CD8-positive, alpha-beta memory T cell (primary cell): ENCODE results near the gene GPR153. TPM values are rescaled to one million over a fixed set of nuclear protein-coding genes. Genes with fewer than 3 reads are reported as not detected.
A peak's percentile ranks its signal among the peaks of the same experiment; 100 is the strongest.

Experiments
- CTCF ChIA-PET: fragments of 350-600 bp; sonication (Branson Sonifier 250); formaldehyde crosslinking; loops from one replicate; lab custom pipeline; 2021; ENCODE audit warnings: antibody characterized with exemption; lab: Charles Lee
- POLR2A ChIA-PET: fragments of 350-600 bp; sonication (Branson Sonifier 250); formaldehyde crosslinking; loops from one replicate; lab custom pipeline; 2021; ENCODE audit warnings: antibody characterized with exemption; lab: Charles Lee
- DNase-seq, 5 donors: peaks; one replicate each; pipeline versions ENCODE4 v3.0.0 to v3.0.0-alpha.2; 2020 to 2022; ENCODE audit warnings: mixed read lengths in 1 of 5
- H3K27ac ChIP-seq: one replicate; pipeline ENCODE4 v1.7.0; 2013; ENCODE audit warnings: low read depth, mild to moderate bottlenecking, low read length, moderate library complexity
- H3K27me3 ChIP-seq: 2 replicates; pipeline ENCODE4 v1.7.0; 2013; ENCODE audit warnings: low read length, mild to moderate bottlenecking; ENCODE audit not compliant: insufficient read depth, poor library complexity, severe bottlenecking
- H3K36me3 ChIP-seq: 2 replicates; pipeline ENCODE4 v1.7.0; 2013; ENCODE audit warnings: mild to moderate bottlenecking, low read length, moderate library complexity; ENCODE audit not compliant: insufficient read depth
- H3K4me1 ChIP-seq: 2 replicates; pipeline ENCODE4 v1.7.0; 2013; ENCODE audit warnings: mild to moderate bottlenecking, low read length, moderate library complexity; ENCODE audit not compliant: insufficient read depth
- H3K4me3 ChIP-seq: 2 replicates; pipeline ENCODE4 v1.7.0; 2013; ENCODE audit warnings: mild to moderate bottlenecking, low read length
- H3K9me3 ChIP-seq: 2 replicates; pipeline ENCODE4 v1.7.0; 2013; ENCODE audit warnings: mild to moderate bottlenecking, low read length
- H3K27ac Mint-ChIP-seq, 8 donors: one replicate each; pipeline ENCODE4 v1.8.0; 2020 to 2021; ENCODE audit warnings: mixed read lengths in 8 of 8, mild to moderate bottlenecking in 6 of 8, inconsistent platforms in 3 of 8, moderate library complexity in 3 of 8
- H3K27me3 Mint-ChIP-seq, 2 donors: one replicate each; pipeline ENCODE4 v1.8.0; 2020 to 2021; ENCODE audit warnings: mixed read lengths in 2 of 2, mild to moderate bottlenecking in 1 of 2, moderate library complexity in 1 of 2
- H3K36me3 Mint-ChIP-seq, 3 donors: one replicate each; pipeline ENCODE4 v1.8.0; 2020 to 2021; ENCODE audit warnings: mixed read lengths in 3 of 3, inconsistent platforms in 1 of 3, mild to moderate bottlenecking in 1 of 3
- H3K4me1 Mint-ChIP-seq, 3 donors: one replicate each; pipeline ENCODE4 v1.8.0; 2020 to 2021; ENCODE audit warnings: mixed read lengths in 3 of 3, inconsistent platforms in 1 of 3, mild to moderate bottlenecking in 1 of 3
- H3K4me3 Mint-ChIP-seq, 7 donors: one replicate each; pipeline ENCODE4 v1.8.0; 2020 to 2021; ENCODE audit warnings: mixed read lengths in 7 of 7, mild to moderate bottlenecking in 6 of 7, moderate library complexity in 4 of 7, inconsistent platforms in 2 of 7
- H3K9me3 Mint-ChIP-seq, 5 donors: one replicate each; pipeline ENCODE4 v1.8.0; 2020 to 2022; ENCODE audit warnings: mixed read lengths in 5 of 5, mild to moderate bottlenecking in 3 of 5, moderate library complexity in 2 of 5, inconsistent platforms in 1 of 5
- polyA plus RNA-seq: library from polyadenylated mRNA; unstranded; fragments of 300-500 nt; fragmentation: Illumina TruSeq; gene quantifications from one replicate; pipeline ENCODE4 v1.2.3, GENCODE V29; 2021
- total RNA-seq, 2 experiments: library from RNA; stranded (reverse); gene quantifications; one replicate each; pipeline ENCODE4 v1.2.3, GENCODE V29; 2021

GPR153 gene
- total and polyA plus RNA-seq, 3 experiments from 2014 or later: 0.39 to 0.66 (median 0.50) TPM

GRCh38 chr1:6301526-6301925 is 40.6 kb upstream of the GPR153 start:
- H3K27me3 ChIP-seq: no peaks in the 10 kb centered on the region
- CTCF ChIA-PET: interaction anchor here (1.6 kb wide), 1 partner anchor 55 kb away, joined by 5 read pairs; no protein-coding TSS in a partner anchor
- no peaks in the 10 kb centered on the region for H3K4me1 Mint-ChIP-seq
- POLR2A ChIA-PET: no interaction called here
- peaks cover 0 to 6% (median 0%) of the 10 kb centered on the region in 3 donors for H3K36me3 Mint-ChIP-seq
- no peaks in the 10 kb centered on the region for H3K36me3 ChIP-seq
- no peaks in the 10 kb centered on the region for H3K4me1 ChIP-seq
- no peaks in the 10 kb centered on the region for H3K9me3 ChIP-seq
- H3K9me3 Mint-ChIP-seq: no peaks in the 10 kb centered on the region
- peak overlapping the region in 1 of 8 donors; percentile 89 for H3K27ac Mint-ChIP-seq
- H3K27me3 Mint-ChIP-seq: peaks cover 0 to 2% of the 10 kb centered on the region in 2 donors
- DNase-seq: no peak
- no peak overlapping the region for H3K4me3 ChIP-seq
- no peak overlapping the region for H3K27ac ChIP-seq
- no peak overlapping the region for H3K4me3 Mint-ChIP-seq

- POLR2A ChIA-PET: no interaction called here
- Mint-ChIP-seq H3K27ac (peak overlapping the region in 1 of 8 donors; percentile 47), H3K36me3 (peaks cover 0 to 6% (median 0%) of the 10 kb centered on the region in 3 donors), H3K9me3 (no peaks in the 10 kb centered on the region), H3K4me3 (no peak overlapping the region), H3K4me1 (peaks cover 0 to 1% (median under 1%) of the 10 kb centered on the region in 3 donors), H3K27me3 (peaks cover 0 to 2% of the 10 kb centered on the region in 2 donors)
- Histone ChIP-seq H3K9me3 (no peaks in the 10 kb centered on the region), H3K4me1 (no peaks in the 10 kb centered on the region), H3K4me3 (no peak overlapping the region), H3K36me3 (no peaks in the 10 kb centered on the region), H3K27ac (no peak overlapping the region), H3K27me3 (no peaks in the 10 kb centered on the region)
- CTCF ChIA-PET: interaction anchor here (1.6 kb wide), 1 partner anchor 54 kb away, joined by 5 read pairs; no protein-coding TSS in a partner anchor
- DNase-seq: no peak
These were observed 39.6 kb upstream of the GPR153 start for GRCh38 chr1:6300342-6301048.

DNA sequence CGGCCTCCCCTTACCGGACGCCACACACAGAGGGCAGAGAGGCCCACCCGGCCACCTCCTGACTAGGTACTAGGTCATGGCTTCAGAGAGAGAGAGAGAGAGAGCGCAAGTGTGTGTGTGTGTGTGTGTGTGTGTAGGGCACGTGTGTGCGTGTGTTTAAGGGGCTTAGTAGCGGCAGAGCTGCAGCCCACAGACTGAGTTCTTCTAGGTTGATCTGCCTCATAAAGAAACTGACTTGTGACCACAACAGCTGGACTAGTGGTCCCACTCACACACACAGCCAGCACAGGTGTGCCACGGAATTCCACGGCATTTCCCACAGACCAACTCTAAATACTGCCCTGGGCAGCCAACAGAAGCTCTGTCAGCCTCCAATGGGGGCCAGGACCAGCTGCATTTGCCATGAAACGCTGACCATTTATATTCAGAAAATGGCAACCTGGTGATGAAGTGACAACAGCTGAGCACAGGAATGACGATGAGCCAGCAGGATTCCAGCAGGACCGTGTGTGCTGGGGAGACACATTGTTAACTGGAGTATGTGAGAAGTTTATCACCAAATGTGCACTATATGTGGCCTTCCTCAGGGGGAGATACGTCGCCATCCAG is 38.8 kb upstream of the GPR153 start:
- no peaks in the 10 kb centered on the region for H3K27me3 ChIP-seq
- ChIA-PET POLR2A (no interaction called here), CTCF (no interaction called here)
- Mint-ChIP-seq H3K9me3 (no peaks in the 10 kb centered on the region), H3K4me1 (peaks cover 3 to 9% (median 6%) of the 10 kb centered on the region in 3 donors), H3K27ac (no peak overlapping the region), H3K27me3 (peaks cover 0 to 2% of the 10 kb centered on the region in 2 donors), H3K4me3 (no peak overlapping the region), H3K36me3 (peaks cover 0 to 6% (median 1%) of the 10 kb centered on the region in 3 donors)
- no peak overlapping the region for H3K27ac ChIP-seq
- no peaks in the 10 kb centered on the region for H3K4me1 ChIP-seq
- no peak overlapping the region for H3K4me3 ChIP-seq
- H3K9me3 ChIP-seq: no peaks in the 10 kb centered on the region
- no peaks in the 10 kb centered on the region for H3K36me3 ChIP-seq
- DNase-seq: no peak

DNA sequence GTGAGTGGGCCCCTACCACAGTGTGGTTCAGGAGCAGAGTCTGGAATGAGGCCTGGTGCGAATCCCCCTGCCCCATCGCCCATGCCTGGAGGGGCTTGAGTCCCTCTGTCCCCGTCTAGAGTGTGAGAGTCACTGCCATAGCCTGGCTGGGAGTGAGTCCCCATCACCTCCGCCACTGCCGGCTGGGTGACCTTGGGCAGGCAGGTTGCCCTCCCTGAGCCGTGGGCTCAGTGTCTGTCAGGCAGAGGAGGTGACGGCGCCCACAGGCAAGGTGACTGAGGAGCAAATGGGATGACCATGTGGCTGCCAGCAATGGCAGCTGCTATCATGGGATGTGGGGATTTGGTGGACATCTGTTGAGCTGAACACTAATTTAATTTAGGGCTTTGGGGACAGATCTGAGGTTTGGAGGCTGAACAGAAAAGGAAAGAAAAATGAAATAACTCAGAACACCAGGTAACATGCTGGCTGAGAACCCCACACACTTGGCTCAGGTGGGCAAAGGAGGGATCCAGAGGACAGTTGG is 38.1 kb upstream of the GPR153 start:
- Mint-ChIP-seq H3K27me3 (peaks cover 0 to 2% of the 10 kb centered on the region in 2 donors), H3K4me3 (no peak overlapping the region), H3K9me3 (no peaks in the 10 kb centered on the region), H3K36me3 (peaks cover under 1 to 7% (median 4%) of the 10 kb centered on the region in 3 donors), H3K27ac (peak overlapping the region in 1 of 8 donors; percentile 75), H3K4me1 (peaks cover 7 to 13% (median 10%) of the 10 kb centered on the region in 3 donors)
- POLR2A ChIA-PET: no interaction called here
- Histone ChIP-seq H3K27ac (no peak overlapping the region), H3K9me3 (no peaks in the 10 kb centered on the region), H3K4me3 (no peak overlapping the region), H3K36me3 (no peaks in the 10 kb centered on the region), H3K4me1 (no peaks in the 10 kb centered on the region), H3K27me3 (no peaks in the 10 kb centered on the region)
- no peak for DNase-seq
- CTCF ChIA-PET: no interaction called here

- POLR2A ChIA-PET: no interaction called here
These were observed 37.6 kb upstream of the GPR153 start for GRCh38 chr1:6298530-6298929.

GRCh38 chr1:6295910-6296309 is 35.0 kb upstream of the GPR153 start:
- H3K36me3 Mint-ChIP-seq: peaks cover 3 to 13% (median 4%) of the 10 kb centered on the region in 3 donors
- H3K27ac ChIP-seq: no peak overlapping the region
- POLR2A ChIA-PET: no interaction called here

More at GRCh38 chr1:6298530-6298929, 37.6 kb upstream of the GPR153 start:
- no peak for DNase-seq
- H3K4me3 Mint-ChIP-seq: no peak overlapping the region
- peaks cover 3 to 8% (median 7%) of the 10 kb centered on the region in 3 donors for H3K36me3 Mint-ChIP-seq
- peak overlapping the region in 1 of 8 donors; percentile 35 for H3K27ac Mint-ChIP-seq
- H3K27ac ChIP-seq: no peak overlapping the region
- H3K27me3 Mint-ChIP-seq: peaks cover 0 to 2% of the 10 kb centered on the region in 2 donors
- H3K9me3 Mint-ChIP-seq: no peaks in the 10 kb centered on the region
- no peak overlapping the region for H3K4me3 ChIP-seq
- H3K36me3 ChIP-seq: no peaks in the 10 kb centered on the region
- no peaks in the 10 kb centered on the region for H3K9me3 ChIP-seq
- H3K4me1 ChIP-seq: no peaks in the 10 kb centered on the region
- CTCF ChIA-PET: no interaction called here
- H3K4me1 Mint-ChIP-seq: peaks cover 7 to 14% (median 12%) of the 10 kb centered on the region in 3 donors
- no peaks in the 10 kb centered on the region for H3K27me3 ChIP-seq

GRCh38 chr1:6294890-6295556 is 34.1 kb upstream of the GPR153 start:
- Histone ChIP-seq H3K27me3 (no peaks in the 10 kb centered on the region), H3K36me3 (no peaks in the 10 kb centered on the region), H3K27ac (no peak overlapping the region), H3K9me3 (no peaks in the 10 kb centered on the region), H3K4me1 (no peaks in the 10 kb centered on the region), H3K4me3 (no peak overlapping the region)
- Mint-ChIP-seq H3K27me3 (no peaks in the 10 kb centered on the region), H3K27ac (peak overlapping the region in 7 of 8 donors; percentile 8 to 87 (median 58)), H3K4me3 (peak overlapping the region in 2 of 7 donors; percentile 28 to 55), H3K9me3 (no peaks in the 10 kb centered on the region), H3K4me1 (peaks cover 7 to 14% (median 12%) of the 10 kb centered on the region in 3 donors), H3K36me3 (peaks cover 3 to 13% (median 4%) of the 10 kb centered on the region in 3 donors)
- ChIA-PET CTCF (no interaction called here), POLR2A (no interaction called here)
- peak in 1 of 5 donors; percentile 8 for DNase-seq

More at GRCh38 chr1:6295910-6296309, 35.0 kb upstream of the GPR153 start:
- Histone ChIP-seq H3K9me3 (no peaks in the 10 kb centered on the region), H3K27me3 (no peaks in the 10 kb centered on the region), H3K4me3 (no peak overlapping the region), H3K4me1 (no peaks in the 10 kb centered on the region), H3K36me3 (no peaks in the 10 kb centered on the region)
- H3K27me3 Mint-ChIP-seq: no peaks in the 10 kb centered on the region
- CTCF ChIA-PET: no interaction called here
- H3K4me1 Mint-ChIP-seq: peaks cover 7 to 14% (median 12%) of the 10 kb centered on the region in 3 donors
- peak overlapping the region in 1 of 8 donors; percentile 75 for H3K27ac Mint-ChIP-seq
- H3K9me3 Mint-ChIP-seq: no peaks in the 10 kb centered on the region
- DNase-seq: no peak
- H3K4me3 Mint-ChIP-seq: no peak overlapping the region
